ENCODE data around the gene SLBP.
"Not testable (repeated sequence)": the region's sequence is repeated elsewhere in the genome, so short reads cannot be mapped to it uniquely, and the experiment has no call there.

Gene SLBP

GRCh38 chr4:1683261-1683735, 28.8 kb downstream of the SLBP start:
- Histone ChIP-seq H3K27ac (ENCODE audit: low read depth, low read length) (no peak overlapping the region), H3K36me3 (ENCODE audit: insufficient read depth, low read length) (no peaks in the 10 kb centered on the region), H3K27me3 (ENCODE audit: insufficient read depth, low read length) (peaks cover 17% of the 10 kb centered on the region), H3K9ac (ENCODE audit: low read depth, low read length) (no peak overlapping the region), H3K9me3 (ENCODE audit: insufficient read depth, low read depth, low read length) (no peaks in the 10 kb centered on the region), H3K4me1 (ENCODE audit: insufficient read depth, low read length) (peaks cover 5% of the 10 kb centered on the region; the same call in 1 of the 2 replicates), H3K4me3 (ENCODE audit: low read length) (peak overlapping the region; percentile 54)
- WGBS = 23% methylated on average over 12 of the region's 13 CpGs

GRCh38 chr4:1682860-1683259, 29.3 kb downstream of the SLBP start:
- no peaks in the 10 kb centered on the region for H3K36me3 ChIP-seq (ENCODE audit: insufficient read depth, low read length)
- 73% methylated on average over 13 of the region's 13 CpGs for WGBS
- peaks cover 5% of the 10 kb centered on the region; the same call in 1 of the 2 replicates for H3K4me1 ChIP-seq (ENCODE audit: insufficient read depth, low read length)
- no peak overlapping the region for H3K27ac ChIP-seq (ENCODE audit: low read depth, low read length)
- peaks cover 17% of the 10 kb centered on the region for H3K27me3 ChIP-seq (ENCODE audit: insufficient read depth, low read length)
- no peaks in the 10 kb centered on the region for H3K9me3 ChIP-seq (ENCODE audit: insufficient read depth, low read depth, low read length)
- peak overlapping the region; percentile 54 for H3K4me3 ChIP-seq (ENCODE audit: low read length)
- H3K9ac ChIP-seq (ENCODE audit: low read depth, low read length) = no peak overlapping the region

GRCh38 chr4:1678244-1678643, 33.9 kb downstream of the SLBP start:
- 91% methylated on average over 5 of the region's 5 CpGs for WGBS

GRCh38 chr4:1676605-1677525, 35.3 kb downstream of the SLBP start:
- Histone ChIP-seq H3K36me3 (ENCODE audit: insufficient read depth, low read length) (no peaks in the 10 kb centered on the region), H3K27me3 (ENCODE audit: insufficient read depth, low read length) (no peaks in the 10 kb centered on the region), H3K27ac (ENCODE audit: low read depth, low read length) (no peak overlapping the region), H3K4me1 (ENCODE audit: insufficient read depth, low read length) (no peaks in the 10 kb centered on the region), H3K4me3 (ENCODE audit: low read length) (no peak overlapping the region), H3K9me3 (ENCODE audit: insufficient read depth, low read depth, low read length) (no peaks in the 10 kb centered on the region), H3K9ac (ENCODE audit: low read depth, low read length) (no peak overlapping the region)
- WGBS = 85% methylated on average over 24 of the region's 25 CpGs

More at GRCh38 chr4:1678244-1678643, 33.9 kb downstream of the SLBP start:
- H3K4me1 ChIP-seq (ENCODE audit: insufficient read depth, low read length) = peaks cover 3% of the 10 kb centered on the region; the same call in 1 of the 2 replicates
- H3K27ac ChIP-seq (ENCODE audit: low read depth, low read length) = no peak overlapping the region
- no peak overlapping the region for H3K9ac ChIP-seq (ENCODE audit: low read depth, low read length)
- peaks cover 10% of the 10 kb centered on the region for H3K27me3 ChIP-seq (ENCODE audit: insufficient read depth, low read length)
- H3K36me3 ChIP-seq (ENCODE audit: insufficient read depth, low read length) = no peaks in the 10 kb centered on the region
- H3K9me3 ChIP-seq (ENCODE audit: insufficient read depth, low read depth, low read length) = no peaks in the 10 kb centered on the region
- H3K4me3 ChIP-seq (ENCODE audit: low read length) = no peak overlapping the region

GRCh38 chr4:1675802-1676137, 36.3 kb downstream of the SLBP start:
- Histone ChIP-seq H3K9ac (ENCODE audit: low read depth, low read length) (no peak overlapping the region), H3K4me1 (ENCODE audit: insufficient read depth, low read length) (no peaks in the 10 kb centered on the region), H3K4me3 (ENCODE audit: low read length) (no peak overlapping the region), H3K36me3 (ENCODE audit: insufficient read depth, low read length) (no peaks in the 10 kb centered on the region), H3K9me3 (ENCODE audit: insufficient read depth, low read depth, low read length) (no peaks in the 10 kb centered on the region), H3K27ac (ENCODE audit: low read depth, low read length) (no peak overlapping the region), H3K27me3 (ENCODE audit: insufficient read depth, low read length) (no peaks in the 10 kb centered on the region)
- 83% methylated on average over 10 of the region's 10 CpGs for WGBS

GRCh38 chr4:1675136-1675801, 36.9 kb downstream of the SLBP start:
- Histone ChIP-seq H3K27me3 (ENCODE audit: insufficient read depth, low read length) (no peaks in the 10 kb centered on the region), H3K36me3 (ENCODE audit: insufficient read depth, low read length) (no peaks in the 10 kb centered on the region), H3K27ac (ENCODE audit: low read depth, low read length) (no peak overlapping the region), H3K9ac (ENCODE audit: low read depth, low read length) (no peak overlapping the region), H3K9me3 (ENCODE audit: insufficient read depth, low read depth, low read length) (no peaks in the 10 kb centered on the region), H3K4me1 (ENCODE audit: insufficient read depth, low read length) (no peaks in the 10 kb centered on the region), H3K4me3 (ENCODE audit: low read length) (no peak overlapping the region)
- 92% methylated on average over 19 of the region's 19 CpGs for WGBS

- no peak overlapping the region for H3K9ac ChIP-seq (ENCODE audit: low read depth, low read length)
- no peaks in the 10 kb centered on the region for H3K36me3 ChIP-seq (ENCODE audit: insufficient read depth, low read length)
- no peaks in the 10 kb centered on the region for H3K4me1 ChIP-seq (ENCODE audit: insufficient read depth, low read length)
- no peaks in the 10 kb centered on the region for H3K27me3 ChIP-seq (ENCODE audit: insufficient read depth, low read length)
- H3K4me3 ChIP-seq (ENCODE audit: low read length) = no peak overlapping the region
- no peaks in the 10 kb centered on the region for H3K9me3 ChIP-seq (ENCODE audit: insufficient read depth, low read depth, low read length)
- 75% methylated on average over 9 of the region's 9 CpGs for WGBS
- no peak overlapping the region for H3K27ac ChIP-seq (ENCODE audit: low read depth, low read length)
Measured at GRCh38 chr4:1674682-1675081, 37.4 kb downstream of the SLBP start.

GRCh38 chr4:1673671-1674070, 38.4 kb downstream of the SLBP start:
- WGBS = 88% methylated on average over 20 of the region's 20 CpGs
- H3K9ac ChIP-seq (ENCODE audit: low read depth, low read length) = no peak overlapping the region
- H3K4me3 ChIP-seq (ENCODE audit: low read length) = no peak overlapping the region
- H3K36me3 ChIP-seq (ENCODE audit: insufficient read depth, low read length) = no peaks in the 10 kb centered on the region
- no peaks in the 10 kb centered on the region for H3K27me3 ChIP-seq (ENCODE audit: insufficient read depth, low read length)
- no peaks in the 10 kb centered on the region for H3K4me1 ChIP-seq (ENCODE audit: insufficient read depth, low read length)
- no peak overlapping the region for H3K27ac ChIP-seq (ENCODE audit: low read depth, low read length)
- H3K9me3 ChIP-seq (ENCODE audit: insufficient read depth, low read depth, low read length) = no peaks in the 10 kb centered on the region

GRCh38 chr4:1671011-1671410, 41.1 kb downstream of the SLBP start:
- not testable (repeated sequence) for H3K4me3 ChIP-seq (ENCODE audit: low read length); H3K27ac ChIP-seq (ENCODE audit: low read depth, low read length); H3K4me1 ChIP-seq (ENCODE audit: insufficient read depth, low read length); H3K36me3 ChIP-seq (ENCODE audit: insufficient read depth, low read length); H3K9me3 ChIP-seq (ENCODE audit: insufficient read depth, low read depth, low read length); H3K9ac ChIP-seq (ENCODE audit: low read depth, low read length); H3K27me3 ChIP-seq (ENCODE audit: insufficient read depth, low read length)
- WGBS = 94% methylated on average over 20 of the region's 20 CpGs

GRCh38 chr4:1670279-1670678, 41.8 kb downstream of the SLBP start:
- no peak overlapping the region for H3K4me3 ChIP-seq (ENCODE audit: low read length)
- no peaks in the 10 kb centered on the region for H3K4me1 ChIP-seq (ENCODE audit: insufficient read depth, low read length)
- no peaks in the 10 kb centered on the region for H3K9me3 ChIP-seq (ENCODE audit: insufficient read depth, low read depth, low read length)
- H3K27ac ChIP-seq (ENCODE audit: low read depth, low read length) = no peak overlapping the region
- no peaks in the 10 kb centered on the region for H3K27me3 ChIP-seq (ENCODE audit: insufficient read depth, low read length)
- no peaks in the 10 kb centered on the region for H3K36me3 ChIP-seq (ENCODE audit: insufficient read depth, low read length)
- 95% methylated on average over 11 of the region's 11 CpGs for WGBS
- H3K9ac ChIP-seq (ENCODE audit: low read depth, low read length) = no peak overlapping the region

GRCh38 chr4:1669850-1670249, 42.3 kb downstream of the SLBP start:
- Histone ChIP-seq H3K36me3 (ENCODE audit: insufficient read depth, low read length) (no peaks in the 10 kb centered on the region), H3K4me3 (ENCODE audit: low read length) (no peak overlapping the region), H3K27me3 (ENCODE audit: insufficient read depth, low read length) (no peaks in the 10 kb centered on the region), H3K4me1 (ENCODE audit: insufficient read depth, low read length) (no peaks in the 10 kb centered on the region), H3K9me3 (ENCODE audit: insufficient read depth, low read depth, low read length) (no peaks in the 10 kb centered on the region), H3K27ac (ENCODE audit: low read depth, low read length) (no peak overlapping the region), H3K9ac (ENCODE audit: low read depth, low read length) (no peak overlapping the region)
- 93% methylated on average over 21 of the region's 21 CpGs for WGBS
